ENCODE measurements around the gene MSL1. TPM values are rescaled to one million over a fixed set of nuclear protein-coding genes. Genes with fewer than 3 reads are reported as not detected.

MSL1 gene
- total and polyA plus RNA-seq, 10 donors, result 52.6 to 154 (median 120) TPM

DNA sequence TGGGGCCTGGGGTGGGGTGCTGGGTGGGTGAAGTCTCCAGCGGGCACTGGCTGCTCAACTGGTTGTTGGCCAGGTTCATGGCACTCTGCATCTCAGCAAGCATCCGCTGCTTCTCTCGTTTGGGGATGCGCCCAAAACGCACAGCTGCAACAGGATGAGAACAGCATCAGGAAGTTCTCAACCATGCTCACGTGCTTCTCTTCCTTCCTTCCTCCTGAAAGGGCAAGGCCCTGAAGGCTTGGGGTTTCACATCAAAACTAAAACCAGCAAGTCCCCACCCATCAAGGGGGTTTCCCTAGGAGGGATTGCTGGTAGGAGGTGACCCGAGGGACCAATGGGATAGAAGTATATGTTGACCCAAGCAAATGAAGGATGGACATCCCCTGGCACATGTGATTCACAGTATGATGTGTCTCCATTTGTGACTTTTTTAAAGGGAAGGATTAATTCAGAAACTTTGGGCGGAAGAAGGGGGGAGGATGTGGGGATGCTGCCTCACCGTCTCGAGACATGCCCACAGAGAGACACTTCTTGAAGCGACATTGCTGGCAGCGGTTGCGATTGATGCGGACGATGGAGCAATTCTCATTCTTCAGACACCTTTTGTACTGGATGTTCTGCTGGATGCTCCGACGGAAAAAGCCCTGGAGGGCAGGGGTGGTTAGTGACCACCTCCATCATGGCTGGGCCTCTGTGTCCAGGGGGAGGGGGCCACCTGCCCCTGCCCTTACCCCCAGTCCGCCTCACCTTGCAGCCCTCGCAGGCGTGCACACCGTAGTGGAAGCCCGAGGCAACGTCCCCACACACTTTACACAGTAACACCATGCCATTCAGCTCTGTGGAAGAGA, 25.6 kb upstream of the MSL1 start:
- Histone ChIP-seq H3K36me3 (peaks cover 0 to 65% (median 23%) of the 10 kb centered on the region in 6 donors), H3K27ac (peak overlapping the region; percentile 72 to 94 (median 90)), H3K9me3 (no peaks in the 10 kb centered on the region), H3K27me3 (replicated peaks in 1 of 7) (no peaks in the 10 kb centered on the region), H3K4me1 (peaks cover 46 to 98% (median 73%) of the 10 kb centered on the region in 6 donors), H3K4me3 (peak overlapping the region in 6 of 8 donors; percentile 1 to 94 (median 16))
- WGBS, 5 donors, result 24 to 35% (median 31%) methylated on average over 17 to 23 of the region's 23 CpGs
- intact Hi-C loops (cut with DNase I; ENCODE audit: low total_unique reads), result no loop called here
- TF ChIP-seq POLR2A (IDR thresholded peaks at IDR 0.05), result no peak
- TF ChIP-seq POLR2AphosphoS5 (IDR thresholded peaks at IDR 0.05), result peak; percentile 66 to 95 (median 78)
- TF ChIP-seq, protein P1, sequence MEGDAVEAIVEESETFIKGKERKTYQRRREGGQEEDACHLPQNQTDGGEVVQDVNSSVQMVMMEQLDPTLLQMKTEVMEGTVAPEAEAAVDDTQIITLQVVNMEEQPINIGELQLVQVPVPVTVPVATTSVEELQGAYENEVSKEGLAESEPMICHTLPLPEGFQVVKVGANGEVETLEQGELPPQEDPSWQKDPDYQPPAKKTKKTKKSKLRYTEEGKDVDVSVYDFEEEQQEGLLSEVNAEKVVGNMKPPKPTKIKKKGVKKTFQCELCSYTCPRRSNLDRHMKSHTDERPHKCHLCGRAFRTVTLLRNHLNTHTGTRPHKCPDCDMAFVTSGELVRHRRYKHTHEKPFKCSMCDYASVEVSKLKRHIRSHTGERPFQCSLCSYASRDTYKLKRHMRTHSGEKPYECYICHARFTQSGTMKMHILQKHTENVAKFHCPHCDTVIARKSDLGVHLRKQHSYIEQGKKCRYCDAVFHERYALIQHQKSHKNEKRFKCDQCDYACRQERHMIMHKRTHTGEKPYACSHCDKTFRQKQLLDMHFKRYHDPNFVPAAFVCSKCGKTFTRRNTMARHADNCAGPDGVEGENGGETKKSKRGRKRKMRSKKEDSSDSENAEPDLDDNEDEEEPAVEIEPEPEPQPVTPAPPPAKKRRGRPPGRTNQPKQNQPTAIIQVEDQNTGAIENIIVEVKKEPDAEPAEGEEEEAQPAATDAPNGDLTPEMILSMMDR (IDR thresholded peaks at IDR 0.05 in 8 of 11, conservative IDR thresholded peaks at IDR 0.05 in 3 of 11), result peak in 1 of 11 experiments; percentile 18
- DNase-seq, result peak; percentile 93

GRCh38 chr17:40097087-40097486, 24.7 kb upstream of the MSL1 start:
- Histone ChIP-seq H3K4me1 (peaks cover 53 to 98% (median 82%) of the 10 kb centered on the region in 6 donors), H3K27me3 (replicated peaks in 1 of 7) (no peaks in the 10 kb centered on the region), H3K27ac (peak overlapping the region; percentile 72 to 94 (median 90)), H3K36me3 (peaks cover 0 to 55% (median 23%) of the 10 kb centered on the region in 6 donors), H3K4me3 (peak overlapping the region in 3 of 8 donors; percentile 15 to 94 (median 17)), H3K9me3 (no peaks in the 10 kb centered on the region)
- TF ChIP-seq POLR2AphosphoS5 (IDR thresholded peaks at IDR 0.05), result no peak
- WGBS, 5 donors, result 86 to 92% (median 87%) methylated on average over 10 of the region's 10 CpGs
- DNase-seq, result no peak
- intact Hi-C loops (cut with DNase I; ENCODE audit: low total_unique reads), result no loop called here

DNA sequence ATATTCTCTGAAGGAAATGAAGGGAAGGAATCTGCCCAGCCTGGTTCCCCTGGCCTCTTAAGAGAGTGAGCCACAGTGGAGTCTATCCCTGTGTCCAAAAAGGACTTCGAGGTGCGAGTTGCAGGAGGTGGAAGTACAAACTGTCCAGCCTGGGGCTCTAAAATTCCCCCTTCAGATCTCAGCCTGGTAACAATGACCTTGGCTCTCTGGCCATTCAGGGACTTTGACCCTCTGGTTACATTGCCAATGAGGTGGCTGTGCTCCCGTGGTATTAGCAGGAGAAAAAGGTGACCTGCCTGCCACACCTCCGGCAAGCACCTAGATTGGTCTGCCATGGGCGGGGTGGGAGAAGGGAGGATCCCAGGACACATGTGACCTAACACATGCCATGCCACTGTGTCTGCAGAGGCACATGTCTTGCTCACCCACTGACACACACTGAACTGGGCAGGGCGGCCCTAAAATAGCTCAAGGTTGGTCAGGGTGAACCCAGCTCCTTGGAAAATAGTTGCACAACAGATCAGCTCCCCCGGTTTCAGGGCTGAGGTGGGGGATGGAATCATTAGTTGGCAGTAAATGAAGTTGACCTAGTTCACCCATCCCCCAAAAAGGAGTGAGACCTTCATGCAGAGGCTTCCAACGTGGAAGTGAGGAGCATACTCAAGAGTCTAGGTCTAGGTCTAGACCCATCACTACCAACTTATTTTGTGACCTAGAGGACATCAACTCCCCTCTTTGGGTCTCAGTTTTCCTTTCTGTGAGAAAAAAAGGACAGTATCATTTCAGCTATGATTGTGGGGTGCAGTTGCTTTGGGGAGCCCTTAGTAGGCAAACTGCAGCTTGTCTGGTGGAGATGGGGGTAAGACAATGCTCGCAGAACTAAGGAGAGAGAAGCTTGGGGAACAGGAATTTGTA, 23.6 kb upstream of the MSL1 start:
- TF ChIP-seq POLR2AphosphoS5 (IDR thresholded peaks at IDR 0.05), result peak in 1 of 3 donors; percentile 41
- TF ChIP-seq, protein P1 (IDR thresholded peaks at IDR 0.05 in 8 of 11, conservative IDR thresholded peaks at IDR 0.05 in 3 of 11), result no peak
- 38 to 64% (median 54%) methylated on average over 9 of the region's 9 CpGs for WGBS, 5 donors
- Histone ChIP-seq H3K27ac (peak overlapping the region; percentile 72 to 94 (median 90)), H3K4me3 (peak overlapping the region in 7 of 8 donors; percentile 5 to 94 (median 79)), H3K36me3 (peaks cover 0 to 44% (median 18%) of the 10 kb centered on the region in 6 donors), H3K27me3 (replicated peaks in 1 of 7) (no peaks in the 10 kb centered on the region), H3K4me1 (peaks cover 55 to 100% (median 88%) of the 10 kb centered on the region in 6 donors), H3K9me3 (no peaks in the 10 kb centered on the region)
- intact Hi-C loops (cut with DNase I; ENCODE audit: low total_unique reads), result no loop called here
- no peak for DNase-seq

DNA sequence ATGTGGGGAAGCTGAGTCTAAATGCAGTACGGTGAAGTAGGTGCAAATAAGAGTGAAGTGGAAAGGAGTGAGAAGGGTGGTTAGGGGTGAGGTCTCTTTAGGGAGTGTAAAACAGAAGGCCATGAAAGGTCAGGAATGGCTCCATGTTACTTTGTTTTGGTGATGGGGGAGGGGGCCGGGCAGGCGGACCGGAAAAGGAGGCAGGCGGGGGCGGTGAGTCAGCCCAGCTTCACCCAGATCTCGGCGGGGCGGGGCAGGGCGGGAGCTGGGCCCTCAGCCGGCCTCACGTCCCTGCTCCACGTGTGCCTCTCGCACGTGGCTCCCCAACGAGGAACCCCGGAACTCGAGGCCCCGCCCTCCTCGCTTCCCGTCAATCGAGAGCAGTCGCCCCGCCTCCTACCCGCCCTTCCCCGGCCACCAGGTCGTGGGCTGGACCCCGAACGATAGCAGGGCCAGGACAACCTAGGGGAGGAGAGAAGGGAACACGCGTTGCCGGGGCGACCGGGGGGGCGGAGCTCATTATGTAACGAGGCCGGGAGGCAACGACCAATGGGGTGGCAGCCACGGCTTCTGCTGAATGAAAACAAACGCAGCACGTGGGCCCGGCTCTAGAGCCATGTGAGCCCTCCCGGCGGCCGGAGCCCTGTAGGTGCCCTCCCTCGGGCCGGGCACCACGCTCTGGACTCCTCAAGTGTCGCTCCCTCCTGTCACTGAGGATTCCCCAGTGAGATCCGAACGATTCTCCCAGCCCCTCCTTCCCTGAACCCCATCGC, 22.7 kb upstream of the MSL1 start:
- Histone ChIP-seq H3K4me3 (peak overlapping the region; percentile 65 to 94 (median 80)), H3K36me3 (peaks cover 0 to 36% (median 11%) of the 10 kb centered on the region in 6 donors), H3K27ac (peak overlapping the region; percentile 81 to 94 (median 90)), H3K4me1 (peaks cover 58 to 100% (median 92%) of the 10 kb centered on the region in 6 donors), H3K27me3 (replicated peaks in 1 of 7) (no peaks in the 10 kb centered on the region), H3K9me3 (no peaks in the 10 kb centered on the region)
- intact Hi-C loops (cut with DNase I; ENCODE audit: low total_unique reads), result no loop called here
- TF ChIP-seq, protein P1 (IDR thresholded peaks at IDR 0.05 in 8 of 11, conservative IDR thresholded peaks at IDR 0.05 in 3 of 11), result peak in 4 of 11 experiments; percentile 16 to 39 (median 24)
- peak; percentile 83 to 94 (median 89) for TF ChIP-seq POLR2AphosphoS5 (IDR thresholded peaks at IDR 0.05)
- TF ChIP-seq POLR2A (IDR thresholded peaks at IDR 0.05), result peak in 1 of 3 donors; percentile 45
- peak; percentile 100 for DNase-seq
- WGBS, 5 donors, result 1 to 2% (median 1%) methylated on average over 38 to 52 of the region's 52 CpGs
